ENCODE results near the gene TFB2M.
"Not testable (repeated sequence)": the region's sequence is repeated elsewhere in the genome, so short reads cannot be mapped to it uniquely, and the experiment has no call there.

The TFB2M gene

DNA sequence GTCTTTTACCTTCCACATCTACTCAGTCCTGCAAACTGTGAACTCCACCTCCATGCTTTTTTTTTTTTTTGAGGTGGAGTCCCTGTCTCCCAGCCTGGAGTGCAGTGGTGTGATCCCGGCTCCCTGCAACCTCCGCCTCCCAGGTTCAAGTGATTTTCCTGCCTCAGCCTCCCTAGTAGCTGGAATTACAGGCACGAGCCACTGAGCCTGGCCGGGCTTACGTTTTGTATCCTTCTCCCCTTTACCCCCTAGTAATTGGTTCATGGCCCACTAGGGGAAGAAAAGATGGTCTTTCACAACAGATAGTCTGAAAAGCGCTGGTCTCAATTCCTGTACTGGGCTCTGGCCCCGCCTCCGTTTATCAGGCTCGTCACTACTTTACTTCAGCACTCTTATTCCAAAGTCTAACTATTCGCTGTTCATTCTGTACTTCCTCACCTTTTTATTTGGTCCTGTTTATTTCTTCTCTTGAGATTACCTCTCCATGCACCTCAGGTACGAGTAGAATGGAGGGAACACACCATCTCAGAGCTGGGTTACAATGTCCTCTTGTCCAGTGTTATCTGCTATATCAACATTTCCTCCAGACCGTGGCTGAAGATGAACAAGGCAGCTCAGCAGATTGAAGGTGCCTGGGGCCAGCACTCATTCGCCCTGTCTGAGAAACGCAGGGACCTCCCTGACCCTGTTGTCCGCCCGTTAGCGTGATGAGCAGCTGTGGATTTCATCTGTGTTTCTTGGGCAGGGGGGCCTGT is 16.4 kb upstream of the TFB2M start:
- DNase-seq, result no peak

DNA sequence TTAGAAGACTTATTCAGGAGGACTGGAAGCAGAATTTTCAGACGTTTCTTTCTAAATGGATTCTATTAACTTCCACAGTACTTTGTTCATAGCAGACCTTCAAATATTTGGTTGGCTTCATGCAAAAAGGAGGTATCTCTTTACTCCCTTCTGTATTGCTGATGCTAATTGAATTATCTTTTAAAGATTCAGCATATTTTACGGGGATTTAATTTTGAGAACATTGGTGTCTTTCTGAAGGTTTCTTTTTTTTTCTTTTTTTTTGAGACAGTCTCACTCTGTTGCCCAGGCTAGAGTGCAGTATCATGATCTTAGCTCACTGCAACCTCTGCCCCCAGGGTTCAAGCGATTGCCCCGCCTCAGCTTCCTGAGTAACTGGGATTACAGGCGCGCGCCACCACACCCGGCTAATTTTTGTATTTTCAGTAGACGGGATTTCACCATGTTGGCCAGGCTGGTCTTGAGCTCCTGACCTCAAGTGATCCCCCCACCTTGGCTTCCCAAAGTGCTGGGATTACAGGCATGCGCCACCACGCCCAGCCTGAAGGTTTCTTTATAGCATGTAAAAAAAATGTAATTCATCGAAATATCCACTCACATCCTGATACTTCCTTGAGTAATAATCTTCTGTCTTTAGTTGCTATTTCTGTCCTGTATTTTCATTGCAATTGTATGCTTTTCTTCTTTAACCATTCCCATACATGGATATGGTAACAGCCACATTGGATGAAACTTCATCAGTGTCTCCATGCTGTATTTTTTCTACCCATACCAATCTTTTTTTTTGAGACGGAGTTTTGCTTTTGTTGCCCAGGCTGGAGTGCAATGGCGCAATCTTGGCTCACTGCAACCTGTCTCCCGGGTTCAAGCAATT is 14.7 kb upstream of the TFB2M start:
- no peak for DNase-seq

DNA sequence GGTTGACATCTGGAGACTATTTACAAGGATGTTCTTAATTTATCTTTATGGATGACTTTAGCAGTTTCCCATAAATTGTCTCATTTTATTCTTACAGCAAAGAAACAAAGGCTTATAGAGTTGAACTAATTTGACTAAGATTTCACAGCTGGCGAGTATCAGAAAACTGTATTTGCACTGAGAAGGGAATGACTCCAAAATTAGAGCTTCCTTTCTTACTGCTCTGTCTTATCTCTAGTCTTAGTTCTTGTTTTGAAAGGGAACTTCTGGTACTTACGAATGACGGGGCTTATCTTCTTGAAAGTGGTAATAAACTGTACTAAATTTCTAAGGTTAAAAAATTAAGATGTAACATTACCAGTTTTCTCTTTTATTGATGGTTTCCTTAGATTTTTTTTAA is 13.8 kb upstream of the TFB2M start:
- no peak for DNase-seq

DNA sequence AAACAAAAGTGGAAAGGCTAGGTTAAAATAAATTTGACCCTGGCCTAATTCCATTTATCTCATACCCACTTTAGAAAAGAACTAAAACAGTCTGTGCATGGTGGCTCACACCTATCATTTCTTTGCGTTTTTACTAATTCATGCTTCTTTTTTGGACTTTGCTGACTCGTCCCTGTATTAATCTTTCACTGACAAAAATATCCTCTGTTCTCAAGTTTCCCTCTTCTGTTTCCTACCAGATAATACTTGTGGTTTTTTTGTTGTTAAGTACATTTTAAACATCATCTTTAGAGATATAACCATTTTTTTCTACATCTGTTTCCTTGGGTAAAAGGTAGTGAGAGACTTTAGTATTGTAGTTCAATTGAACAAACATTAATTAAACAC is 11.7 kb upstream of the TFB2M start:
- no peak for DNase-seq

DNA sequence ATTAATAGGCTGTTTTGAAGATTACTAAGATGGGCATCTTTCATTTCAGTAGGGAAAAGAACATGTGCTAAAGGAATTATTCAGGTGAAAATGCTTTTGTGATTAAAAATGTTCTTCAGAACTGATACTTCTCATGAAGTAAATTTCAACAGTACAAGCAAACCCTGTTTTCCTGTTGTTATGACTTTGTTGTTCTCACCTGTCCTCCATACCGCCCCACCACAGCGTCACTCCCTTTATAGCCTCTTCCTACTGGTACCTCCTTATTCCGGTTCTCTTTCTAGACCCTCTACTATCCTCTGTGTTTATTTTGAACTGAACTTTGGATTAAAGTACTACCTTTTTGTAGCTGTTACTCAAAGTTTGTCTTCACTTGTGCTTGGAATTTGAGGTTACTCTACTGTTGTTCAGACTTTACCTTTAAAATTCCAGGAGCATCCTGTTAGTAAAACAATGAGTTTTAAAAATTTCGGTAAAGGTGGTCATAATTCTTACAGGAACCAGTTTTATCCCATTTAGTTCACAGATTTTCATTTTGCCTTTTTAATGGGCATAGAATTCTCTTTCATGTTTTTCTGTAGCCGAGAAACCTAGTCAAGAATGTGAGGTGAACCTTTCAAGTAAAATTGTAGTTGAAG is 11.1 kb upstream of the TFB2M start:
- DNase-seq, result no peak

DNA sequence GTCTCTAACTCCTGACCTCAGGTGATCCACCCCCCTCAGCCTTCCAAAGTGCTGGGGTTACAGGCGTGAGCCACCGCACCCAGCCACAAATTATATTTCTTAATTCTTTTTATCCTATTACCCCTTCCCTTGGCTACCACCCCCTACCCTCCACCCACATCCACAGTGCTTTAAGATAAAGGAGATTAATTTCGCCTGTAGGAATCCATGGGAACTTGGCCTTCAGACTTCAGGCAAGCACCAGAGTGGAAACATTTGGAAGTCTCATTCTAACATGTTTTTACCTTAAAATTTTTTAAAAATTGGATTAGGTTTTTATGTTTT is 10.6 kb upstream of the TFB2M start:
- no peak for DNase-seq

DNA sequence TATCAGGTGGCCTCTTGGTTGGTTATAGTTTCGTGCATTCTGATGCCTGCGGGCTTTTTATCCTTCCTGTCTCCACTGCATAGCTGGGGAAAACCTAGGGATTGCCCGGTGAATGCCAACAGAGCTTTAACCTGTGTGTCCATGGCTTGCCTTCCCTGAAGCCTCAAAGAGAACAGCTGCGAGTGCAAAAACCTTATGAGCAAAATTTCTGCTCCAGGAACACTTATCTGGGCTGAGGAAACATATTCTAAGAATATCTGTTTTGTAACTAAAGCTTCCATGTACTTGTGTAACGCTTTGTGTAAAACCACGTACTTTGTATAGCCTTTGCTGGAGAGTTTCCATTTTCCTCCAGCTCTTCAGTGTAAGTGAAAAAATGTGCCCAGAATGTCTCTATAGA is 7.4 kb upstream of the TFB2M start:
- no peak for DNase-seq

DNA sequence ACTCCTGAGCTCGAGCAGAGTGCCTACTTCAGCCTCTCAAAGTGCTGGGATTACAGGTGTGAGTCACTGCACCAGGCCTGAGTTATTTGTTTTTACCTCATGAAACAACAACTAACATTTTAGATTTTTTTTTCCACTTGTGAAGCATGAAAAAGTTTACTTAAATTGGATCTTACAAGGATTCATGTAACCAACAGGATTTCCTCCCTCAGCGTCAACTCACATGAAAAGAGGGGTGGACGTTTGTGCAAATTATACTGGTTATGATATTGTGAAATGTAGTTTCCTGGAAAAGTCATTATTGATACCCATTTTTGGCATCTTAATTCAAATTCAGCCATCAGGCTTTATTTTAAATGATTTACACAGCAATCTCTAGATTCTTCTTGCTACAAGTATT is 6.7 kb upstream of the TFB2M start:
- no peak for DNase-seq

DNA sequence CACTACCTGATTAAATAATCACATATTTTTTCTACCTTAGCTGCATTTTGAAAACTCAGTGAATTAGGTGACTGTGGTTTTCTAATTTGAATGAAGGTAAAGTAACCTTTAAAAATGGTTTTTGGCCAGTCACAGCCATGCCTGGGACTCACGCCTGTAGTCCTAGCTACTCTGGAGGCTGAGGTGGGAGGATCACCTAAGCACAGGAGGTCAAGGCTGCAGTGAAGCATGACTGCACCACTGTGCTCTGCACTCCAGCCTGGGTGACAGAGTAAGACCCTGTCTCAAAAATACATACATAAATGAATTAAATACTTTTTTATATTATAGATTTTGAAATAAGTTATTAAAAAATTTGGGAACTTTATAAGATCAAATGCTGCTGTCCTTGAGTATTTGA is 5.9 kb upstream of the TFB2M start:
- DNase-seq, result no peak

DNA sequence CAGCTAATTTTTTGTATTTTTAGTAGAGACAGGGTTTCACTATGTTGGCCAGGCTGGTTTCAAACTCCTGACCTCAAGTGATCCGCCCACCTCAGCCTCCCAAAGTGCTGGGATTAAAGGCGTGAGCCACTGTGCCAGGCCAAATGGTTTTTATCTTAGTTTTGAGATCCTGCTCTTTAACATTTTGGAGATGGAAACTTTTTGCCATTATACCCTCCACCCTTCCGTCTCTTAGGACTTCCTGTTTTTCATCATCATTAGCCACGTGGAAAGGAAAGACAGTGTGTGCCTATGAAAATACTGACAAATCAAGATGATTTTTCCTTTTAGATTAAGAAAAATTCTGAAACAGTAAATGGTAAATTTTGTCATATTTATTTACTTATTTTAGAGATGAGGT is 5.2 kb upstream of the TFB2M start:
- DNase-seq, result not testable (repeated sequence)

DNA sequence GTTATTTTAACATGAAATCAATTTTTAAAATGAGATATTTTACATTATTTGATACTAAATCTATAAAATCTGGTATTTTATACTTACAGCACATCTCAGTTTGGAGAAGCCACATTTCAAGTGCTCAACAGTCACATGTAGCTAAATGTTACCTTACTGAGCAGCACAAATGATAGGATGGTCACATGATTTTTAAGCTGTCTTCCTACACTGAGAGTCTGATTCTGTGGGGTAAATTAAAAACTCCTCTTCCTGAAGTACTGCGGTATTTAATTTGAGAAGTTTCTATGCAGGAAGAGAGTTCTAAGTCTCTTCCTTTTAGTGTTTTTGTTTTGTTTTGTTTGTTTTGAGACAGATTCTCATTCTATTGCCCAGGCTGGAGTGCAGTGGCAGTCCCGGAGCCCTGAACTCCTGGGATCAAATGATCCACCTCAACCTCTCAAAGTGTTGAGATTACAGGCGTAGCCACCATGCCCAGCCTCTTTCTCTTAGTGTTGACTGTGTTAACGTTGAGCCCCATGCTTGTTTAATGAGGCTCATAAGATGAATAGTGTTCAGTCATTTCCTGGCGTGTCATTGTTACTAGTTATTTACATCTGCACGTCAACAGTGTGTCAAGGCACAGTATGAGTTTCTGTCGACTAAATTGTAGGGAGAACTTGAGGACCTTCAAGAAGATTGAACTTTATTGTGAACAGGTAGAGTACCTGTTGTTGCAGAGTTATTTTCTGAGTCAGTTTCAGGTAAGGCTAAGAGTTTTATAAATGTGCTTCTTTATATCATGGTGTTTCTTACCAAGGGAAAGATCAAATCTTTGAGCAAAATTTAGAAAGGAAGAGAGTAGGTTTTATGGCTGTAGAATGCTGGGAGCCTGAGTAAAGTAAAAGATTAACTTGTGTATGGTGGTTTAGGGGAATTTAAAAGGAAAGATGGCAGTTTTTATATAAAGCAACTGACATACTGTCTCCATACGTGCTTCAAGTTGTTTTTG is 3.5 kb upstream of the TFB2M start:
- DNase-seq, result no peak

DNA sequence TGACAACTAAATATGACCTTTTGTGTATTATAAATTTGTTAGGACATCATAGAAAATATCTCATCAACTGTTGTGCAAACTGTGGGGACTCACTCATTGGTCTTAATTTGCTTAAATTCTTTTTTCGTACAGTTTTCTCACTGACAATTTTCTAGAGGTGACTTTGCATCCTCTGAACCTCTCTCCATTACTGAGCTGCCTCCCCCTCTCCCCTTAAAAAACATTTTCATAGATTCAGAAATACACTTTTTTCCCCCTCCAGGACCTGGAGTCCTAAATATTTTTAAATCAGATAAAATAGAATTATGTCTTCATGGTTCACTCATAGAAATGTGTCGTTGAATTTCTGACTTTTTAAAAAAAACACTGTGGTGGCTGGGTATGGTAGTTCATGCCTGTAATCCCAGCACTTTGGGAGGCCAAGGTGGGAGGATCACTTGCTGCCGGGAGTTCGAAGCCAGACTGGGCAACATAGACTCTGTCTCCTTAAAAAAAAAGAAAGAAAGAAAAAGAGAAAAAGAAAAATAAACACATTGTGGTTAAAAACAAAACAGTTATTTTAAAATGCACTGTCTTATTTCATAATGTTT is 1.7 kb upstream of the TFB2M start:
- DNase-seq, result no peak

DNA sequence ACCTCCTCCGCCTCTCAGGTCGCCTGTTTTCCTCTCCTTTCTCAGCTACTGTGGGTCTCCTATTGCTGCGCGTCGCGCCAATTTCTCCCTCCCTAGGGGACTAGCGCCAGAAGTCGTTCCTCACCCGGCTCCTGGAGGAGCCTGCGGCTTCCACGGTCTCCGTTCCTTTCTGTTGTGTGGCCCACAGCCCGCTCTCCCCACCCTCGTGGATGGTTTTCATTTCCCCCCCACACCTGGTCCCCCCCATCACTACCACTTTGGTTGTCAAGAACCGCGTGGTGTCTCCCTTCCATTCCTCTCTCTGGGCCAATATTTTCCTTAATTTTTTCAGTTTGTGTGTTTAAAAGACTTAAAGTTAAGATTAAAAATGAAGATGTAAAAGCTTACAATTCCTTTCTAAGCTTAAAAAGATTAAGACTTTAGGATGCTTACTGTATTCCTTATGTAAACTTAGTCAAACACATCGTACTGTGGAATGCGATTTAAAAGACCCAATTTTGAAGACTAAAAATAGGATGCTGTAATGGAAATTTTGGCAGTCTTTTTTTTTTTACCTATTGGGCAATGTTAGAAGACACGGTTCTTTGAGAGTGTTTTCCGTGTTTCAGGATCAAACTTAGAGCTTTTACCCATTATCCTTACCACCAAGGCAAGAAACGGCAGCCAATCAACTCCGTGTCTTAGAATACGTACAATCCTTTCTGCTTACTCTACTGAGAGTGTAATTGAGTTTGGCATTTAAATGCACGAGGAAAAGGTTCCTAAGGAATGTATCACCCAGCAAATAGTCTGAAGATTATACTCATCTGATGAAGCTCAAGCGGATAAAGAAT is 968 bp upstream of the TFB2M start:
- peak in 1 of 2 experiments; percentile 45 for DNase-seq

DNA sequence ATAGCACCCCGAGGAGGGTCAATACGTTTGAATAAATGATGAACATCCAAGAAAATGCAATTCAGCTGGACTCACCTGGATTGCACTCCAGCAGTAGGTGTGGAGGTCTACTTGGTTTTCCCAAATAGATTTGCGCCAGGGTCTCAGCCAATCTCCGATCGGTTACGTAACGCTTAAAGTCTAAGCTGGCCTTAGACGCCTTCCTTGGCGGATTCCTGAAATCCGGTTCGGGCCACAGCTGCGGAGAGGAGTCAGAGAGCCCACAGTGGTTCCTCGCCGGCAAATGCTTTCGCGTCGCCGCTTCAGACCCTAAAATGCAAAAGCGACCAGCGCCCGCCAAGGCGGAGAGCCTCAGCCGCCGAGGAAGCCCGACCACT is 322 bp downstream of the TFB2M start:
- DNase-seq, result no peak

DNA sequence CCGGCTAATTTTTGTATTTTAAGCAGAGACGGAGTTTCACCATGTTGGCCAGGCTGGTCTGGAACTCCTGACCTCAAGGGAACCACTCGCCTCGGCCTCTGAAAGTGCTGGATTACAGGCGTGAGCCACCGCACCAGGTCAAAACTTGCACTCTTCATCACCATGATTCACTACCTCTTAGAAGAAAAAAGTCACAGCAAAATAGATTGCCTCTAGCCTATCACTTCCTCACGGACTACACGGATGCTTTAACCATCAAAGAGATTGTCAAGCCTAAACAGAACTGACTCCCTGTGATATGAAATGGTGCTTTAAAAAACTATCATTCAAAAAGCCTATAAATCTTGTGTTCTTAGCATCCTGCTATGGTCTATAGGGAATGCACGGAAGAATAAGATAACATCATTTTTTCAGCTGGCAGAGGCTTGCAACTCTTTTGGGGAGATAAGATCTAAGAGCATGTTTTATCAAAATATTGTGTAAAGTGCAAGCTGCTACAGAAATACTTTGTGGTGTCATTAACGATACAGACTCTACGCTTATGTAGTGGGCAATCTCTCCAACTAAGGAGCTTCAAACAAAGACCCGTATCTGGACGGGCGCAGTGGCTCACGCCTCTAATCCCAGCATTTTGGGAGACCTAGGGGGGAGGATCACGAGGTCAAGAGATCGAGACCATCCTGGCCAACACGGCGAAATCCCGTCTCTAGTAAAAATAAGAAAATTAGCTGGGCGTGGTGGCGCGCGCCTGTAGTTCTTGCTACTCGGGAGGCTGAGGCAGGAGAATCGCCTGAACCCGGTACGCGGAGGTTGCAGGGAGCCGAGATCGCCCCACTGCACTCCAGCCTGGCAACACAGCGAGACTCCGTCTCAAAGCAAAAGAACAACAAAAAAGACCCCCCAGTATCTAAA is 966 bp downstream of the TFB2M start:
- no peak for DNase-seq

DNA sequence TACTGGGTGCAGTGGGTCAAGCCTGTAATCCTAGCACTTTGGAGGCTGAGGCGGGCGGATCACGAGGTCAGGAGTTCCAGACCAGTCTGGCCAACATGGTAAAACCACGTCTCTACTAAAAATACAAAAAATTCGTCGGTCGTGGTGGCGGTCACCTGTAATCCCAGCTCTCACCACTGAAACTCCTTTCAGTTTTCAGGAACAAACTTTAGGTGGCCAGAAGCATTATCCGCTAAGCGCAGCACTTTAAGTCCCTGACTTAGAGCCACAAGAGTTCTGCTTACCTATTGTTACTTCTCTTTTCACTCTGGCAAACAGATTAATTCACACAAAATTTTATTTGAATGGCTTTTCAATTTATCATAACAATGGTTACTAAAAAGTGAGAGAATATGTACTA is 5.2 kb downstream of the TFB2M start:
- DNase-seq, result not testable (repeated sequence)

DNA sequence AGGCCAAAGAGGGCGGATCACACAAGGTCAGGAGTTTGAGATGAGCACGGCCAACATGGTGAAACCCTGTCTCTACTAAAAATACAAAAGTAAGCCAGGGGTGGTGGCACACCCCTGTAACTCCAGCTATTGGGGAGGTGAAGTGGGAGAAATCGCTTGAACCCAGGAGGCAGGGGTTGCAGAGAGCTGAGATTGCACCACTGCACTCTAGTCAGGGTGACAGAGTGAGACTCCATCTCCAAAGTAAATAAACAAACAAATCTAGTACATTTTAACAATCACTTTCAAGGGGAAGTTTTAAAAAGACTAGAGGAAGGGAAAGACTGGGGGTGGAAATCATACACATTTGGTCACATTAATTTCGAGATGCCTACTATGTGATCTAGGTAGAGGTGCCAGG is 6.8 kb downstream of the TFB2M start:
- DNase-seq, result no peak

DNA sequence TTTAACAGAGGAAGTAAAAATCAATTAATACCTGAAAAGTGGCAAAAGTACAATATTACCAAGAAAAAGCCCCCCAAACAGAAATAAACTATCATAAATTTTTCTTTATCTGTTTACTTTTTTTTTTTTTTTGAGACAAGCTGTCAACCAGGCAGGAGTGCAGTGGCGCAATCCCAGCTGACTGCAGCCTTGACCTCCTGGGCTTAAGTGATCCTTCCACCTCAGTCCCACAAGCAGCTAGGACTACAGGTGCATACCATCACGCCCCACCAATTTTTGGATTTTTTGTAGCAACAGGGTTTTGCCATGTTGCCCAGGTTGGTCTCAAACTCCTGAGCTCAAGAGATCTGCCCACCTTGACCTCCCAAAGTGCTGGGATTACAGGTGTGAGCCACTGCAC is 8.0 kb downstream of the TFB2M start:
- DNase-seq, result no peak

DNA sequence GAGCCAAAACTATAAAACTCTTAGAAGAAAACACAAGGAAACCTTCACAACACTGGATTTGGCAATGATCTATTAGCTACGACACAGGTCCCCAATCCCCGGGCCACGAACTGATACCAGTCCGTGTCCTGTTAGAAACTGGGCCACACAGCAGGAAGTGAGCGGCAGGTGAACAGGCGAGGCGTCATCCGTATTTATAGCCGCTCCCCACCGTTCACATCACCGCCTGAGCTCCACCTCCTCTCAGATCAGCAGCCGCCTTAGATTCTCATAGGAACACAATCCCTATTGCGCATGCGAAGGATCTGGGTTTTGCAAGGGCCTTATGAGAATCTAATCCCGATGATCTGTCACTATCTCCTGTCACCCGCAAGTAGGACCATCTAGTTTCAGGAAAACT is 11.9 kb downstream of the TFB2M start:
- DNase-seq, result no peak

DNA sequence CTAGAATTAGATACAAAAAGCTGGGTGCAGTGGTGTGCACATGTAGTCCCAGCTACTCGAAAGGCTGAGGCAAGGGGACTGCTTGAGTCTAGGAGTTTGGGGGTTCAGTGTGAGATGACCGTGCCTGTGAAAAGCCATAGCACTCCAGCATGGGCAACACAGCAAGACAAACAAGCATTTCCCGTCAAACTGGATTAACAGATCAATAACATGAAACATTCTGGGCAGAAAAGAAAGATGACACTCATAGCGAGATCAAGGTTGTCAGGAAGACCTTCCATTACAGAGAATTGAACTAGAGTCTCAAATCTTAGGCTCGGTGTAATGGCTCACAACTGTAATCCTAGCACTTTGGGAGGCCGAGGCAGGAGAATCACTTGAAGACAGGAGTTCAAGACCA is 14.0 kb downstream of the TFB2M start:
- no peak for DNase-seq

Data from SHP77 (cell line).